ENCODE data around the gene HES4.
"Not testable (repeated sequence)": the region's sequence is repeated elsewhere in the genome, so short reads cannot be mapped to it uniquely, and the experiment has no call there.

HES4 gene

GRCh38 chr1:978835-979743 lies 20.8 kb downstream of the HES4 start:
- no peak for DNase-seq

GRCh38 chr1:978069-978834 lies 21.6 kb downstream of the HES4 start:
- DNase-seq: no peak

GRCh38 chr1:976791-977190 lies 23.1 kb downstream of the HES4 start:
- not testable (repeated sequence) for DNase-seq

- peak in 1 of 14 donors; percentile 38 for DNase-seq
Observed at GRCh38 chr1:975896-976683, 23.8 kb downstream of the HES4 start.

- no peak for DNase-seq
Observed at GRCh38 chr1:975365-975764, 24.5 kb downstream of the HES4 start.

GRCh38 chr1:974687-975328 lies 25.1 kb downstream of the HES4 start:
- no peak for DNase-seq

GRCh38 chr1:974293-974640 lies 25.6 kb downstream of the HES4 start:
- DNase-seq: no peak

- DNase-seq: no peak
Observed at GRCh38 chr1:973459-974292, 26.2 kb downstream of the HES4 start.

- no peak for DNase-seq
Observed at GRCh38 chr1:972726-973458, 27.0 kb downstream of the HES4 start.

- DNase-seq: no peak
Observed at GRCh38 chr1:971751-972506, 28.0 kb downstream of the HES4 start.

GRCh38 chr1:970973-971730 lies 28.7 kb downstream of the HES4 start:
- no peak for DNase-seq

- no peak for DNase-seq
Observed at GRCh38 chr1:970242-970972, 29.5 kb downstream of the HES4 start.

- DNase-seq: no peak
Observed at GRCh38 chr1:969260-969855, 30.5 kb downstream of the HES4 start.

GRCh38 chr1:967466-968343 lies 32.2 kb downstream of the HES4 start:
- DNase-seq: no peak

GRCh38 chr1:966704-967300 lies 33.1 kb downstream of the HES4 start:
- DNase-seq: no peak

GRCh38 chr1:966135-966703 lies 33.7 kb downstream of the HES4 start, which contains the start of gene PLEKHN1:
PLEKHN1 (plus strand) TSS chr1:966482; CDS start chr1:966532, 50 bp downstream.
- DNase-seq: no peak

Measured in C1 segment of cervical spinal cord (tissue), 14 donors.